Upper lobe of left lung (tissue), 4 donors: ENCODE data around the gene ZBTB38.

Experiments
- EP300 ChIP-seq, 4 donors: sonication (generic); formaldehyde crosslinking; IDR thresholded peaks; one replicate each; pipeline ENCODE4 v1.5.1; 2017; ENCODE audit warnings: antibody characterized with exemption in 4 of 4, control low read depth in 2 of 4
- POLR2A ChIP-seq, 4 donors: fragments of 450-650 bp; IDR thresholded peaks; one replicate each; pipeline ENCODE4 v1.5.1; 2016 to 2017; ENCODE audit warnings: antibody characterized with exemption in 4 of 4, mild to moderate bottlenecking in 2 of 4
- POLR2AphosphoS5 ChIP-seq, 2 donors: sonication (generic); formaldehyde crosslinking; IDR thresholded peaks; one replicate each; pipeline ENCODE4 v1.5.1; 2017; ENCODE audit warnings: antibody characterized with exemption in 2 of 2
- TF ChIP-seq, protein P1 (sequence below), 6 experiments: fragments of 450-650 bp in 4 of 6; fragments of 200-600 bp in 2 of 6; sonication (generic) in 2 of 6; IDR thresholded peaks; one replicate each; pipeline ENCODE4 v1.5.1; 2016 to 2019; ENCODE audit warnings: antibody characterized with exemption in 6 of 6

DNA sequence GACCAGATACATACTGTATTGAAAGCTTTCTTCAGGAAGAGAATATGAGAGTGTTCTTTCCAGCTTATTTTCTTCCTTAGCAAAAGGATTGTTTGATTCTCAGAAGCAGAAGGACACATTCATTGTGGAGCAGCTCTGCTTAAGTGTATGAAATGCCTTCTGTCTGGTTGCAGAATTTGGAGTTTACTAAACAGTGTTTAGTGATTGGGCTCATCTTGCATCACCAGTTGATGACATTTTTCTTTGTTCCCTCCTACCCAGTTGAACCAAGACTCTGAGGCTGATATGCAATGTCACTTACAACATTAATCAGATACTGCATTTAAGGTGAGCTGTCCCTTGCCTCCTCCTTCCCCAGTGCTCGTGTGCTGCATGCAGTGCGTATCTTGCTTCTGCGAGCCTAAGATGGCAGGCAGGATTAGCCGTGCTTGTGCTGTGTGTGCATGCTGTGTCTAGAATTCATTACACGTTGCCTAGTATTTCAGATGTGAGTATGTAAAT, 18.4 kb downstream of the ZBTB38 start:
- TF ChIP-seq, protein P1, sequence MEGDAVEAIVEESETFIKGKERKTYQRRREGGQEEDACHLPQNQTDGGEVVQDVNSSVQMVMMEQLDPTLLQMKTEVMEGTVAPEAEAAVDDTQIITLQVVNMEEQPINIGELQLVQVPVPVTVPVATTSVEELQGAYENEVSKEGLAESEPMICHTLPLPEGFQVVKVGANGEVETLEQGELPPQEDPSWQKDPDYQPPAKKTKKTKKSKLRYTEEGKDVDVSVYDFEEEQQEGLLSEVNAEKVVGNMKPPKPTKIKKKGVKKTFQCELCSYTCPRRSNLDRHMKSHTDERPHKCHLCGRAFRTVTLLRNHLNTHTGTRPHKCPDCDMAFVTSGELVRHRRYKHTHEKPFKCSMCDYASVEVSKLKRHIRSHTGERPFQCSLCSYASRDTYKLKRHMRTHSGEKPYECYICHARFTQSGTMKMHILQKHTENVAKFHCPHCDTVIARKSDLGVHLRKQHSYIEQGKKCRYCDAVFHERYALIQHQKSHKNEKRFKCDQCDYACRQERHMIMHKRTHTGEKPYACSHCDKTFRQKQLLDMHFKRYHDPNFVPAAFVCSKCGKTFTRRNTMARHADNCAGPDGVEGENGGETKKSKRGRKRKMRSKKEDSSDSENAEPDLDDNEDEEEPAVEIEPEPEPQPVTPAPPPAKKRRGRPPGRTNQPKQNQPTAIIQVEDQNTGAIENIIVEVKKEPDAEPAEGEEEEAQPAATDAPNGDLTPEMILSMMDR (IDR thresholded peaks at IDR 0.05): no peak
- TF ChIP-seq POLR2A (IDR thresholded peaks at IDR 0.05) (peak in 1 of 4 donors; percentile 29), POLR2AphosphoS5 (IDR thresholded peaks at IDR 0.05) (peak in 1 of 2 donors; percentile 17), EP300 (IDR thresholded peaks at IDR 0.05) (no peak)
